ENCODE data around the gene SYDE2. TPM values are rescaled to one million over a fixed set of nuclear protein-coding genes. Genes with fewer than 3 reads are reported as not detected.

Gene SYDE2
- polyA plus RNA-seq, 1 of the 3 experiments (the other 2 are of a cell fraction) = not detected

DNA sequence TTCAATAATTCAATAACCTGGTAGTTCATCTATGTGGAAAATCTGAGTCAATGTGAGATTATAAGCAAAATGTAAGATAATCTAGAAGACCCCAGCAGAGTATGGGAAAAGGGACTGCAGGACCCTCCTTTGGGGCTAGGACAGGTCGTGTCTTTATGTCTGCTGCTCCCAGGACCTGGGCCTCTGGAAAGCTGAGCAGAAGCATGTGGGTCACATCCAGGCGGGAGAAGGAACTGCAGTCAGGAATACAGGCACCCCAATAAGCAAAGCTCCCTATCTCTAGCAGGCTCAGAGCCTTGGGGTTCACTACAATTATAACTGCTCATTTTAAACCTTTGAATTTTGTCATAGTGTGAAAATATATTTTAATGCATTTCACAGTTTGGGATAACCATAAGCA is 78.6 kb downstream of the SYDE2 start (continued):
- TF ChIP-seq, protein P1, sequence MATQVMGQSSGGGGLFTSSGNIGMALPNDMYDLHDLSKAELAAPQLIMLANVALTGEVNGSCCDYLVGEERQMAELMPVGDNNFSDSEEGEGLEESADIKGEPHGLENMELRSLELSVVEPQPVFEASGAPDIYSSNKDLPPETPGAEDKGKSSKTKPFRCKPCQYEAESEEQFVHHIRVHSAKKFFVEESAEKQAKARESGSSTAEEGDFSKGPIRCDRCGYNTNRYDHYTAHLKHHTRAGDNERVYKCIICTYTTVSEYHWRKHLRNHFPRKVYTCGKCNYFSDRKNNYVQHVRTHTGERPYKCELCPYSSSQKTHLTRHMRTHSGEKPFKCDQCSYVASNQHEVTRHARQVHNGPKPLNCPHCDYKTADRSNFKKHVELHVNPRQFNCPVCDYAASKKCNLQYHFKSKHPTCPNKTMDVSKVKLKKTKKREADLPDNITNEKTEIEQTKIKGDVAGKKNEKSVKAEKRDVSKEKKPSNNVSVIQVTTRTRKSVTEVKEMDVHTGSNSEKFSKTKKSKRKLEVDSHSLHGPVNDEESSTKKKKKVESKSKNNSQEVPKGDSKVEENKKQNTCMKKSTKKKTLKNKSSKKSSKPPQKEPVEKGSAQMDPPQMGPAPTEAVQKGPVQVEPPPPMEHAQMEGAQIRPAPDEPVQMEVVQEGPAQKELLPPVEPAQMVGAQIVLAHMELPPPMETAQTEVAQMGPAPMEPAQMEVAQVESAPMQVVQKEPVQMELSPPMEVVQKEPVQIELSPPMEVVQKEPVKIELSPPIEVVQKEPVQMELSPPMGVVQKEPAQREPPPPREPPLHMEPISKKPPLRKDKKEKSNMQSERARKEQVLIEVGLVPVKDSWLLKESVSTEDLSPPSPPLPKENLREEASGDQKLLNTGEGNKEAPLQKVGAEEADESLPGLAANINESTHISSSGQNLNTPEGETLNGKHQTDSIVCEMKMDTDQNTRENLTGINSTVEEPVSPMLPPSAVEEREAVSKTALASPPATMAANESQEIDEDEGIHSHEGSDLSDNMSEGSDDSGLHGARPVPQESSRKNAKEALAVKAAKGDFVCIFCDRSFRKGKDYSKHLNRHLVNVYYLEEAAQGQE (IDR thresholded peaks at IDR 0.05; ENCODE audit: low read depth, low read length) = no peak
- TF ChIP-seq RXRA (IDR thresholded peaks at IDR 0.05; ENCODE audit: borderline replicate concordance, low read depth) (no peak), JUND (IDR thresholded peaks at IDR 0.05) (no peak), IRF3 (IDR thresholded peaks at IDR 0.05; ENCODE audit: low read depth, low read length) (no peak), MEF2A (IDR thresholded peaks at IDR 0.05; ENCODE audit: borderline replicate concordance, low read depth) (no peak), YY1 (IDR thresholded peaks at IDR 0.05; ENCODE audit: low read depth) (no peak), FOXJ3 (CRISPR knock-in tag; IDR thresholded peaks at IDR 0.05) (no peak), TCF12 (IDR thresholded peaks at IDR 0.05) (no peak)

- H3K4me2 ChIP-seq = no peak overlapping the region
- H3K4me1 ChIP-seq (ENCODE audit: control insufficient read depth in 1 of 2, insufficient read depth in 2 of 2, low read depth in 1 of 2, low read length in 1 of 2) = no peaks in the 10 kb centered on the region
- H3K9me3 ChIP-seq = no peaks in the 10 kb centered on the region
- ChIA-PET CTCF (interaction anchor here (1.0 kb wide), 1 partner anchor 12 kb away, joined by 3 read pairs; no protein-coding TSS in a partner anchor), POLR2A (no interaction called here)
- H3K4me3 ChIP-seq (ENCODE audit: low read depth in 2 of 2, low read length in 1 of 2) = no peak overlapping the region
- H3K79me2 ChIP-seq (ENCODE audit: insufficient read depth) = no peaks in the 10 kb centered on the region
- H3K9me2 ChIP-seq = no peaks in the 10 kb centered on the region
- H3K27ac ChIP-seq (ENCODE audit: low read depth in 2 of 2, low read length in 1 of 2) = no peak overlapping the region
- no peak for DNase-seq
- H3K9ac ChIP-seq = no peak overlapping the region
- H3F3A ChIP-seq (replicated peaks; ENCODE audit: insufficient read depth) = no peaks in the 10 kb centered on the region
- 14% methylated on average over 4 of the region's 4 CpGs for WGBS (ENCODE audit: low lambda C conversion rate)
- H3K27me3 ChIP-seq (ENCODE audit: insufficient read depth) = peaks cover 15% of the 10 kb centered on the region; the same call in 1 of the 2 replicates
- H2AFZ ChIP-seq (ENCODE audit: low read depth) = no peak overlapping the region
- H4K20me1 ChIP-seq (ENCODE audit: insufficient read depth) = no peaks in the 10 kb centered on the region
- no peak for TF ChIP-seq NRF1 (IDR thresholded peaks at IDR 0.05; ENCODE audit: low read depth, low read length)
- TF ChIP-seq USF1 (IDR thresholded peaks at IDR 0.05; ENCODE audit: borderline replicate concordance, low read depth) = no peak
- no peak for TF ChIP-seq SIN3A (IDR thresholded peaks at IDR 0.05; ENCODE audit: borderline replicate concordance, low read depth, low read length)
- no peak for TF ChIP-seq FOXM1 (IDR thresholded peaks at IDR 0.05; ENCODE audit: low read depth)
- no peak for TF ChIP-seq MXI1 (IDR thresholded peaks at IDR 0.05; ENCODE audit: low read depth, low read length)
- TF ChIP-seq ZBTB33 (IDR thresholded peaks at IDR 0.05; ENCODE audit: borderline replicate concordance, low read depth) = no peak
- no peak for TF ChIP-seq IRF3 (IDR thresholded peaks at IDR 0.05; ENCODE audit: low read depth, low read length)
- TF ChIP-seq RFX5 (IDR thresholded peaks at IDR 0.05; ENCODE audit: low read length) = no peak
- no peak for TF ChIP-seq CTCF (IDR thresholded peaks at IDR 0.05)
- TF ChIP-seq, protein P2, sequence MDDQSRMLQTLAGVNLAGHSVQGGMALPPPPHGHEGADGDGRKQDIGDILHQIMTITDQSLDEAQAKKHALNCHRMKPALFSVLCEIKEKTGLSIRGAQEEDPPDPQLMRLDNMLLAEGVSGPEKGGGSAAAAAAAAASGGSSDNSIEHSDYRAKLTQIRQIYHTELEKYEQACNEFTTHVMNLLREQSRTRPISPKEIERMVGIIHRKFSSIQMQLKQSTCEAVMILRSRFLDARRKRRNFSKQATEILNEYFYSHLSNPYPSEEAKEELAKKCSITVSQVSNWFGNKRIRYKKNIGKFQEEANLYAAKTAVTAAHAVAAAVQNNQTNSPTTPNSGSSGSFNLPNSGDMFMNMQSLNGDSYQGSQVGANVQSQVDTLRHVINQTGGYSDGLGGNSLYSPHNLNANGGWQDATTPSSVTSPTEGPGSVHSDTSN (IDR thresholded peaks at IDR 0.05) = no peak
- no peak for TF ChIP-seq FOSL2 (IDR thresholded peaks at IDR 0.05; ENCODE audit: borderline replicate concordance, low read depth)
- TF ChIP-seq TEAD4 (IDR thresholded peaks at IDR 0.05; ENCODE audit: borderline replicate concordance, insufficient read depth) = no peak
- no peaks in the 10 kb centered on the region for H3K36me3 ChIP-seq (replicated peaks in 1 of 2; ENCODE audit: control insufficient read depth in 1 of 2, insufficient read depth in 2 of 2, low read length in 1 of 2)
Measured at GRCh38 chr1:85121744-85122143, 79.1 kb downstream of the SYDE2 start.
